Small intestine (tissue), 7 donors: ENCODE data around the gene AFF3. TPM values are rescaled to one million over a fixed set of nuclear protein-coding genes. Genes with fewer than 3 reads are reported as not detected.
A peak's percentile ranks its signal among the peaks of the same experiment; 100 is the strongest.

Experiments
- DNase-seq, 2 donors: peaks; one replicate each; pipeline versions ENCODE4 v3.0.0 to v3.0.0-alpha.2; 2013
- FAIRE-seq: peaks from 2 replicates; lab custom pipeline; 2012; peaks lifted over from hg19 to GRCh38; lab: Jason Lieb, UNC
- H3K27ac ChIP-seq, 3 donors: one replicate each; pipeline ENCODE4 v1.5.1; 2013; ENCODE audit warnings: low read length in 2 of 3, mild to moderate bottlenecking in 2 of 3, control low read depth in 1 of 3, inconsistent platforms in 1 of 3, low read depth in 1 of 3, moderate library complexity in 1 of 3
- H3K27me3 ChIP-seq, 3 donors: one replicate each; pipeline ENCODE4 v1.6.1; 2013; ENCODE audit warnings: low read length in 3 of 3, inconsistent platforms in 1 of 3; ENCODE audit not compliant: control insufficient read depth in 3 of 3, insufficient read depth in 3 of 3
- H3K36me3 ChIP-seq, 3 donors: one replicate each; pipeline ENCODE4 v1.6.1; 2013; ENCODE audit warnings: low read length in 3 of 3, inconsistent platforms in 1 of 3, low read depth in 1 of 3, mild to moderate bottlenecking in 1 of 3, moderate library complexity in 1 of 3; ENCODE audit not compliant: control insufficient read depth in 3 of 3, insufficient read depth in 2 of 3
- H3K4me1 ChIP-seq, 3 donors: one replicate each; pipeline ENCODE4 v1.6.1; 2013; ENCODE audit warnings: low read length in 2 of 3, inconsistent platforms in 1 of 3, low read depth in 1 of 3, mild to moderate bottlenecking in 1 of 3, moderate library complexity in 1 of 3; ENCODE audit not compliant: control insufficient read depth in 3 of 3, insufficient read depth in 2 of 3
- H3K4me3 ChIP-seq, 3 donors: one replicate each; pipeline ENCODE4 v1.5.1; 2013; ENCODE audit warnings: low read length in 3 of 3, control low read depth in 1 of 3, inconsistent platforms in 1 of 3, low read depth in 1 of 3, mild to moderate bottlenecking in 1 of 3, moderate library complexity in 1 of 3
- H3K9me3 ChIP-seq, 2 donors: one replicate each; pipeline ENCODE4 v1.6.1; 2013; ENCODE audit warnings: low read depth in 1 of 2, low read length in 1 of 2; ENCODE audit not compliant: control insufficient read depth in 2 of 2, insufficient read depth in 1 of 2
- WGBS, 3 donors: extraction: QIAGEN DNeasy Blood & Tissue Kit; methylation state at CpG; one replicate each; pipeline ENCODE4 v1.1.7; 2013; 5-methylcytosine and 5-hydroxymethylcytosine counted together
- polyA plus RNA-seq, 4 donors: library from polyadenylated mRNA; stranded (reverse) in 3 of 4; unstranded in 1 of 4; fragments of 200-250 nt in 3 of 4; fragments of 120-200 nt in 1 of 4; gene quantifications; one replicate each; pipeline versions ENCODE4 v1.2.1 to v1.2.3, GENCODE V29; 2013
- donor health status: healthy with polysubstance abuse.
- donor health status: control.
- donor health status: control.
- donor health status: Bipolar disorder and iron deficiency.
- donor health status: healthy.

AFF3 gene
- polyA plus RNA-seq, 4 donors: 0.27 to 3.2 (median 0.92) TPM; not detected in 1

DNA sequence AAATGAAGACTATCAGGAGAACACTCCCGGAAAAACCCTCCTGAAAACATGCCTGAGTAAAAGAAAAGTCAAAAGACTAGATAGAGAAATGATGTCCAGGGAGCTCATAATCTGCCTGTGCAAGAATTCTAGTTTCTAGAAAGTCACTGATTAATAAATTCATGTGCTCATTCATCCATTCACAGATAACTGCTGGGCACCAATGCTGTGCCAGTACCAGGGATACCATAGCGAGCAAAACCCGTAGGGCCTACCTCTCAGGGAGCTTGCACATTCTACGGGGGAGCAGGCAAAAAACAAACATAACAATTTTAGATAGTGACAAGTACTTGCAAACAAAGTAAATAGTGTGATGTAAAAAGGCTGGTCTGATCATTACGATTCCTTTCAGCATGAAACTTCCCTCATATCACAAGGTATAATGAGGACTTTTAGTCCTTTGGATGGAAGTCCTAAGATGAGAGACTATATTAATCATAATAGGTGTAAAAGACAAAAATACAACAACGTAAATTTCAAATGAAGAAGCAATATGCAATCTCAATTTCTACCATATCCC is 289.9 kb downstream of the AFF3 start:
- DNase-seq (no peak), FAIRE-seq (no peak)
- 81 to 85% (median 84%) methylated on average over 6 of the region's 6 CpGs for WGBS, 3 donors
- H3K27me3 ChIP-seq: no peaks in the 10 kb centered on the region
- H3K4me1 ChIP-seq: no peaks in the 10 kb centered on the region
- H3K4me3 ChIP-seq: no peak overlapping the region
- H3K27ac ChIP-seq: no peak overlapping the region
- H3K36me3 ChIP-seq: no peaks in the 10 kb centered on the region
- no peaks in the 10 kb centered on the region for H3K9me3 ChIP-seq

GRCh38 chr2:99851811-99852210 is 290.6 kb downstream of the AFF3 start:
- no peak for DNase-seq
- no peak overlapping the region for H3K4me3 ChIP-seq
- H3K27ac ChIP-seq: no peak overlapping the region
- H3K36me3 ChIP-seq: no peaks in the 10 kb centered on the region
- no peak for FAIRE-seq
- WGBS, 3 donors: 77 to 85% (median 83%) methylated on average over 4 of the region's 4 CpGs
- H3K27me3 ChIP-seq: no peaks in the 10 kb centered on the region
- no peaks in the 10 kb centered on the region for H3K4me1 ChIP-seq
- H3K9me3 ChIP-seq: no peaks in the 10 kb centered on the region

DNA sequence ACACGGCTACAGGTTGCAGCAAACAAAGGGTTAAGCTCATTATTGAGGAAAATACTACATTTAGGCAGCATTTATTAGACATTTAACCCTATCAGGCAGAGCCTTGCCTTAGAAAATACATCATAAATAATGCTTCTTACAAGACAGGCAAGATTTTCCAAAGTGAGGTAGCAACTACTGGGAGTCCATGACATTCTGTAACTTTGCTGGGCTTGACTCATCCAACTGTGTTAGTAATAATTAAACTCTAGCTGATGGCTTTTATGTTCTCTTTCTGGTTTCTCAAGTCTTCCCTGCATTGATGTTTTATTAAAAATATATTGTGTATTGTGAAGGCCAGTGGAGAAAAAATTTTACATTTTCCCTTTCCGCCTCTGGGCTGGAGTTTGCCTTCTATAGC is 291.3 kb downstream of the AFF3 start:
- WGBS, 3 donors: 64 to 83% (median 73%) methylated on average over 2 of the region's 2 CpGs

GRCh38 chr2:99850084-99850710 is 292.2 kb downstream of the AFF3 start:
- H3K27me3 ChIP-seq: no peaks in the 10 kb centered on the region
- no peaks in the 10 kb centered on the region for H3K4me1 ChIP-seq
- no peak for FAIRE-seq
- no peaks in the 10 kb centered on the region for H3K36me3 ChIP-seq
- WGBS, 3 donors: 18 to 54% (median 32%) methylated on average over 5 of the region's 5 CpGs
- peak in 1 of 2 donors; percentile 18 for DNase-seq
- H3K4me3 ChIP-seq: no peak overlapping the region
- no peaks in the 10 kb centered on the region for H3K9me3 ChIP-seq
- no peak overlapping the region for H3K27ac ChIP-seq

More for the DNA sequence above, 291.3 kb downstream of the AFF3 start:
- no peaks in the 10 kb centered on the region for H3K4me1 ChIP-seq
- DNase-seq (no peak), FAIRE-seq (no peak)
- no peak overlapping the region for H3K4me3 ChIP-seq
- H3K9me3 ChIP-seq: no peaks in the 10 kb centered on the region
- H3K27me3 ChIP-seq: no peaks in the 10 kb centered on the region
- no peak overlapping the region for H3K27ac ChIP-seq
- H3K36me3 ChIP-seq: no peaks in the 10 kb centered on the region

DNA sequence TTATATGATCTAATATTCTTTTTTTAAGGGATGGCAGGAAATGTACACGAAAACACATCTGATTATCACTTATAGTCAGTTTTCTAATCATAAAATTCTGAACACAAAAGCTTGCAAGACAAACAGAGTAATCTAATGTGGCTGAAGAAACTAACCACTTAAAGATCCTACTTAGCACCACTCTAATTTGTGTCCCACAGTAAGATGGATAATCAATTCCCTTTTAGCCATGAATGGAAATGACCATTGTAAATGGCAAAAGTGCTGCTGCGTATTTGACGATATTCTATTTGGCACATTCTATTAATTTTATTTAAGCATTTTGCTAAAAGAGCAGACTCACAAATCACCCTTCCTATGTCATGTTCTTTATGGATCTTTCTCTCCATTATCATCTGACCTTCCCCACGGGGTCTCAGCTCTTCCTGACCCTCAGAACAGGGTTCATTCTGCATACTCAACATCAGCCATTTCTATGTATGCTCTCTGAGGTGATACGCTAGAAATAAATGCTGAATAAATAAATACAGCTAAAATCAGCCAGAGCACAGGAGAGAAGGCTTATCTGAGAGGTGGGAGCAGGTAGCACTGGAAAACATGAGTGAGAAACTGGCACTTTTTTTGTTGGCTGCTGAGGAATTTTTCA is 295.8 kb downstream of the AFF3 start:
- FAIRE-seq: no peak
- 76 to 91% (median 77%) methylated on average over 5 of the region's 5 CpGs for WGBS, 3 donors

GRCh38 chr2:99845296-99845695 is 297.1 kb downstream of the AFF3 start:
- no peak overlapping the region for H3K27ac ChIP-seq
- WGBS, 3 donors: 84 to 89% (median 85%) methylated on average over 5 of the region's 5 CpGs
- no peaks in the 10 kb centered on the region for H3K36me3 ChIP-seq
- no peaks in the 10 kb centered on the region for H3K9me3 ChIP-seq
- DNase-seq (no peak), FAIRE-seq (no peak)
- no peaks in the 10 kb centered on the region for H3K4me1 ChIP-seq
- H3K4me3 ChIP-seq: no peak overlapping the region
- no peaks in the 10 kb centered on the region for H3K27me3 ChIP-seq

More for the DNA sequence above, 295.8 kb downstream of the AFF3 start:
- Histone ChIP-seq H3K27ac (no peak overlapping the region), H3K4me1 (no peaks in the 10 kb centered on the region), H3K27me3 (no peaks in the 10 kb centered on the region), H3K4me3 (no peak overlapping the region), H3K36me3 (no peaks in the 10 kb centered on the region), H3K9me3 (no peaks in the 10 kb centered on the region)
- DNase-seq: no peak

DNA sequence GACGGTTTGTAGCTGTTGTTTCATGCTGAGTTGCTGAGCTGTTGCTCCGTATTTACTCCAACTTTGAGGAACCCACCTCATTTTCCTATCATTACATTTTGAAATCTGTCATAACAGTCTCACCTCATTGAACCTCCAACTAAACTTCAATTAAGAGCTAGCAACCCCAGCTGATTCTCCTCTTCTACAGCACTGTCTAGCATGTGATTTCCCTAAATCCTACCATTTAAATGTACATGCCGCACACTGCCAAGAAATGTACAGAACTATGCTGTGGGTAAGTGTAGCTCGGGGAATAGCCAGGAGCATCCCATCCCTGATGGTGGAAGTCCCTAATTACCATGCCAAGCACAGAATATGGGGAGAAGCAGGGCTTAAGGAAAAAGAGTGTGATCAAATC is 299.9 kb downstream of the AFF3 start:
- no peak overlapping the region for H3K27ac ChIP-seq
- H3K4me1 ChIP-seq: no peaks in the 10 kb centered on the region
- no peak for FAIRE-seq
- no peaks in the 10 kb centered on the region for H3K36me3 ChIP-seq
- 78 to 86% (median 84%) methylated on average over 4 of the region's 4 CpGs for WGBS, 3 donors
- no peaks in the 10 kb centered on the region for H3K9me3 ChIP-seq
- no peak overlapping the region for H3K4me3 ChIP-seq
- DNase-seq: no peak
- H3K27me3 ChIP-seq: no peaks in the 10 kb centered on the region

DNA sequence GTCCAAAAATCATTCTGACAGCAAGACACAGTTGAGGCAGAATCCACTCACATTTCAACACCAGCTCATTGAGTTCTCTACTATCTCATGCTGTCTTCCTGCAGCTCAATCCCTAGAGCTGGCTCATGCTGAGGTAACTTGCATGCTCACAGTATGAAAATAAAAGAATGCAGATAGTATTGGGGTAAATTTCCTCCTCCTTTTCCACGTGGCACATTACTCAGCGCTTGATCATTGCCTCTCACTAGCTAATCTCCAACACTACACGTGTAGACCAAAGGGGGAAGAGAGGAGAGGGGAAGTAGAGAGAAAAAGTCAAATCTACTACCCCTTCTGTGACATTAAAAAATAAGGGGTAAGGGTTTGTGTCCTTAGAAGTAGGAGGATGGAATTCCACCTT is 300.6 kb downstream of the AFF3 start:
- H3K27ac ChIP-seq: no peak overlapping the region
- H3K4me3 ChIP-seq: no peak overlapping the region
- 56 to 59% (median 57%) methylated on average over 3 of the region's 3 CpGs for WGBS, 3 donors
- H3K27me3 ChIP-seq: no peaks in the 10 kb centered on the region
- H3K36me3 ChIP-seq: no peaks in the 10 kb centered on the region
- no peaks in the 10 kb centered on the region for H3K4me1 ChIP-seq
- no peak for DNase-seq
- no peak for FAIRE-seq
- H3K9me3 ChIP-seq: no peaks in the 10 kb centered on the region
